Panc1 (cell line): ENCODE data around the gene KRTAP10-4. TPM values are rescaled to one million over a fixed set of nuclear protein-coding genes. Genes with fewer than 3 reads are reported as not detected.

ENCODE experiments used
- ATAC-seq: fragments of 200-7000 bp; cut with Tn5 transposase; 2 replicates; pipeline ENCODE4 v1.9.1; 2020; ENCODE audit warnings: mild to moderate bottlenecking, moderate library complexity
- BruUV-seq: library from RNA; stranded (reverse); fragments of 400-500 nt; replicated peaks from 2 replicates; lab custom pipeline; 2021; lab: Mats Ljungman, UMichigan
- CTCF ChIA-PET: fragments of 300-600 bp; sonication (Branson Sonifier 250); formaldehyde crosslinking; loops from one replicate; lab custom pipeline; 2022; ENCODE audit warnings: antibody characterized with exemption; lab: Charles Lee
- POLR2A ChIA-PET: fragments of 300-600 bp; sonication (Branson Sonifier 250); formaldehyde crosslinking; loops from one replicate; lab custom pipeline; 2022; ENCODE audit warnings: antibody characterized with exemption; lab: Charles Lee
- DNase-seq: peaks from one replicate; pipeline ENCODE4 v3.0.0-alpha.2; 2010; ENCODE audit warnings: low read depth, low spot score
- H3K27ac ChIP-seq: 2 replicates; pipeline ENCODE4 v1.5.1; 2011; ENCODE audit warnings: mild to moderate bottlenecking, low read length, inconsistent platforms
- H3K27me3 ChIP-seq: fragments of 200-500 bp; sonication (Bioruptor generic); 2 replicates; pipeline ENCODE4 v1.6.0; 2014; ENCODE audit warnings: low read length, inconsistent platforms; ENCODE audit not compliant: control insufficient read depth, insufficient read depth
- H3K36me3 ChIP-seq: fragments of 200-500 bp; sonication (Bioruptor generic); 2 replicates; pipeline ENCODE4 v1.5.1; 2014; ENCODE audit warnings: inconsistent platforms, mild to moderate bottlenecking, low read length, moderate library complexity; ENCODE audit not compliant: control insufficient read depth, insufficient read depth
- H3K4me1 ChIP-seq: 2 replicates; pipeline ENCODE4 v1.5.1; 2011; ENCODE audit warnings: inconsistent platforms, mild to moderate bottlenecking, low read length, moderate library complexity; ENCODE audit not compliant: control insufficient read depth, insufficient read depth
- H3K4me3 ChIP-seq, 2 experiments: 2 replicates each; pipeline ENCODE4 v1.5.1; 2011 to 2012; ENCODE audit warnings: low read depth in 2 of 2, low read length in 2 of 2, mild to moderate bottlenecking in 2 of 2, inconsistent platforms in 1 of 2, moderate library complexity in 1 of 2
- H3K9me3 ChIP-seq: fragments of 200-500 bp; sonication (Bioruptor generic); 2 replicates; pipeline ENCODE4 v1.5.1; 2014; ENCODE audit warnings: low read depth, mild to moderate bottlenecking, inconsistent platforms, low read length, moderate library complexity; ENCODE audit not compliant: control insufficient read depth, insufficient read depth
- CTCF ChIP-seq: fragments of 450-650 bp; IDR thresholded peaks from 2 replicates; pipeline ENCODE4 v1.5.1; 2017; ENCODE audit warnings: mild to moderate bottlenecking
- POLR2AphosphoS5 ChIP-seq: IDR thresholded peaks from 2 replicates; pipeline ENCODE4 v1.6.1; 2012; ENCODE audit warnings: mild to moderate bottlenecking, low read depth, low read length, moderate library complexity
- REST ChIP-seq, 2 experiments: IDR thresholded peaks; 2 replicates each; pipeline ENCODE4 v1.6.1; 2011 to 2012; ENCODE audit warnings: low read depth in 2 of 2, control low read depth in 1 of 2, low read length in 1 of 2, mild to moderate bottlenecking in 1 of 2, moderate library complexity in 1 of 2; ENCODE audit not compliant: insufficient read depth in 1 of 2
- SIN3A ChIP-seq: IDR thresholded peaks from 2 replicates; pipeline ENCODE4 v1.6.1; 2012; ENCODE audit warnings: low read depth, mild to moderate bottlenecking, low read length, moderate library complexity, borderline replicate concordance; ENCODE audit not compliant: insufficient read depth
- TCF7L2 ChIP-seq: IDR thresholded peaks from 2 replicates; pipeline ENCODE4 v1.6.1; 2011; ENCODE audit warnings: mild to moderate bottlenecking, low read depth, low read length, inconsistent platforms
- in situ Hi-C: cut with HindIII; loops from 2 replicates; pipeline ENCODE4 v1.10.0; 2016; ENCODE audit warnings: low sequenced_read_pairs, low pct_unique_long_range_greater_than_20kb
- intact Hi-C: fragments of 100-400 bp; cut with micrococcal nuclease; formaldehyde crosslinking; loops from one replicate; pipeline ENCODE4 v1.10.0; 2022; ENCODE audit not compliant: unreplicated experiment
- total RNA-seq: library from RNA; stranded (reverse); gene quantifications from one replicate; pipeline ENCODE4 v1.2.1, GENCODE V29; 2021; ENCODE audit not compliant: unreplicated experiment

KRTAP10-4 gene
- total RNA-seq, 1 experiment from 2014 or later, result not detected

GRCh38 chr21:44611551-44611950 is 38.0 kb downstream of the KRTAP10-4 start:
- TF ChIP-seq SIN3A (no peak), REST (IDR thresholded peaks at IDR 0.05; ENCODE audit: insufficient read depth in 1 of 2, low read depth in 2 of 2, low read length in 1 of 2) (no peak), CTCF (no peak), POLR2AphosphoS5 (no peak), TCF7L2 (no peak)
- ChIA-PET CTCF (no interaction called here), POLR2A (no interaction called here)
- in situ Hi-C loops (no loop called here), intact Hi-C loops (no loop called here)
- Histone ChIP-seq H3K36me3 (no peaks in the 10 kb centered on the region), H3K4me3 (no peak overlapping the region), H3K4me1 (no peaks in the 10 kb centered on the region), H3K9me3 (peaks cover 3% of the 10 kb centered on the region; the same call in 1 of the 2 replicates), H3K27ac (no peak overlapping the region), H3K27me3 (no peaks in the 10 kb centered on the region)
- ATAC-seq, result no peak
- no TSS peak for BruUV-seq
- DNase-seq, result no peak

- CTCF ChIA-PET, result no interaction called here
- intact Hi-C loops, result no loop called here
- H3K9me3 ChIP-seq, result peaks cover 3% of the 10 kb centered on the region; the same call in 1 of the 2 replicates
- in situ Hi-C loops, result no loop called here
- no peaks in the 10 kb centered on the region for H3K36me3 ChIP-seq
- ATAC-seq (no peak), DNase-seq (no peak)
- TF ChIP-seq REST (IDR thresholded peaks at IDR 0.05; ENCODE audit: insufficient read depth in 1 of 2, low read depth in 2 of 2, low read length in 1 of 2), result no peak
- TF ChIP-seq POLR2AphosphoS5, result no peak
- TF ChIP-seq TCF7L2, result no peak
- no peak for TF ChIP-seq SIN3A
- no peak for TF ChIP-seq CTCF
- no peak within 1 kb of the TSS for H3K27ac ChIP-seq
- no TSS peak for BruUV-seq
- H3K27me3 ChIP-seq, result no peaks in the 10 kb centered on the region
- H3K4me3 ChIP-seq, result no peak within 1 kb of the TSS
- POLR2A ChIA-PET, result no interaction called here
- H3K4me1 ChIP-seq, result no peaks in the 10 kb centered on the region
Observed at GRCh38 chr21:44612029-44612486, 38.5 kb downstream of the KRTAP10-4 start, which contains the start of gene KRTAP10-8. Gene KRTAP10-8 (plus strand): TSS chr21:44612079. CDS start chr21:44612101, 22 bp downstream.
